ENCODE results near the gene TMEM167B. TPM values are rescaled to one million over a fixed set of nuclear protein-coding genes. Genes with fewer than 3 reads are reported as not detected.

TMEM167B gene
- total RNA-seq, 6 donors from 2014 or later = 13.2 to 43.6 (median 30.5) TPM

GRCh38 chr1:109069294-109069693, 21.3 kb upstream of the TMEM167B start:
- H3K27me3 ChIP-seq = no peaks in the 10 kb centered on the region
- H3K4me1 ChIP-seq = peaks cover 0 to under 1% (median 0%) of the 10 kb centered on the region in 4 donors
- no peak overlapping the region for H3K4me3 ChIP-seq
- peaks cover 5 to 60% (median 26%) of the 10 kb centered on the region in 4 donors for H3K36me3 ChIP-seq
- 88 to 93% methylated on average over 1 of the region's 1 CpG for WGBS, 2 donors
- DNase-seq (no peak), ATAC-seq (ENCODE audit: low FRiP score in 2 of 2) (no peak)
- TF ChIP-seq POLR2A (IDR thresholded peaks at IDR 0.05) = no peak
- TF ChIP-seq EP300 (IDR thresholded peaks at IDR 0.05) = no peak
- TF ChIP-seq CTCF (IDR thresholded peaks at IDR 0.05) = no peak
- no peak for TF ChIP-seq POLR2AphosphoS5 (IDR thresholded peaks at IDR 0.05)
- no peaks in the 10 kb centered on the region for H3K9me3 ChIP-seq
- H3K27ac ChIP-seq = no peak overlapping the region

- DNase-seq = peak; percentile 97
- peaks cover 0 to 15% (median 8%) of the 10 kb centered on the region in 4 donors for H3K36me3 ChIP-seq
- H3K27ac ChIP-seq = peak within 1 kb of the TSS; percentile 89 to 98 (median 92)
- no peaks in the 10 kb centered on the region for H3K27me3 ChIP-seq
- TF ChIP-seq POLR2AphosphoS5 (IDR thresholded peaks at IDR 0.05) (peak; percentile 99), POLR2A (IDR thresholded peaks at IDR 0.05) (peak; percentile 49 to 95 (median 87)), CTCF (IDR thresholded peaks at IDR 0.05) (peak; percentile 23 to 81 (median 56)), EP300 (IDR thresholded peaks at IDR 0.05) (peak in 2 of 4 donors; percentile 38 to 89)
- WGBS, 2 donors = 5 to 7% methylated on average over 38 to 39 of the region's 39 CpGs
- peak within 1 kb of the TSS; percentile 63 to 67 (median 66) for H3K4me3 ChIP-seq
- no peaks in the 10 kb centered on the region for H3K9me3 ChIP-seq
- ATAC-seq (ENCODE audit: low FRiP score in 2 of 2) = peak; percentile 99 to 100
- H3K4me1 ChIP-seq = peaks cover 11 to 20% (median 14%) of the 10 kb centered on the region in 4 donors
Observed at GRCh38 chr1:109075531-109076490, 14.8 kb upstream of the TMEM167B start, which contains the start of gene TAF13. TSS of gene TAF13 (minus strand) at chr1:109076003. CDS start at chr1:109075947, 56 bp downstream.

- no peaks in the 10 kb centered on the region for H3K27me3 ChIP-seq
- H3K36me3 ChIP-seq = peaks cover 0 to 6% (median 5%) of the 10 kb centered on the region in 4 donors
- no peak overlapping the region for H3K27ac ChIP-seq
- ATAC-seq (ENCODE audit: low FRiP score in 2 of 2) (no peak), DNase-seq (no peak)
- H3K9me3 ChIP-seq = no peaks in the 10 kb centered on the region
- no peak overlapping the region for H3K4me3 ChIP-seq
- 75% methylated on average over 1 of the region's 1 CpG; no CpG with 5 or more reads in 1 of the 2 donors for WGBS, 2 donors
- H3K4me1 ChIP-seq = peaks cover 11 to 20% (median 14%) of the 10 kb centered on the region in 4 donors
- TF ChIP-seq POLR2A (IDR thresholded peaks at IDR 0.05) = no peak
- TF ChIP-seq CTCF (IDR thresholded peaks at IDR 0.05) = no peak
- no peak for TF ChIP-seq POLR2AphosphoS5 (IDR thresholded peaks at IDR 0.05)
- TF ChIP-seq EP300 (IDR thresholded peaks at IDR 0.05) = no peak
Observed at GRCh38 chr1:109078317-109078716, 12.2 kb upstream of the TMEM167B start.

GRCh38 chr1:109079240-109079622, 11.3 kb upstream of the TMEM167B start:
- 97 to 98% methylated on average over 2 of the region's 2 CpGs for WGBS, 2 donors
- H3K36me3 ChIP-seq = no peaks in the 10 kb centered on the region
- TF ChIP-seq EP300 (IDR thresholded peaks at IDR 0.05) (no peak), CTCF (IDR thresholded peaks at IDR 0.05) (no peak), POLR2AphosphoS5 (IDR thresholded peaks at IDR 0.05) (no peak), POLR2A (IDR thresholded peaks at IDR 0.05) (no peak)
- peak overlapping the region in 2 of 4 donors; percentile 75 to 80 for H3K27ac ChIP-seq
- no peaks in the 10 kb centered on the region for H3K27me3 ChIP-seq
- no peak overlapping the region for H3K4me3 ChIP-seq
- no peak for ATAC-seq (ENCODE audit: low FRiP score in 2 of 2)
- peaks cover 11 to 20% (median 14%) of the 10 kb centered on the region in 4 donors for H3K4me1 ChIP-seq
- no peak for DNase-seq
- no peaks in the 10 kb centered on the region for H3K9me3 ChIP-seq
